GM21529 (cell line): ENCODE data around the gene DFFA.

ENCODE experiments used
- ATAC-seq: cut with Tn5 transposase; IDR thresholded peaks from one replicate; pipeline ENCODE4 v1.9.1; 2021; ENCODE audit not compliant: unreplicated experiment

DFFA gene

GRCh38 chr1:10472220-10473144 is at the start of gene DFFA:
Gene DFFA, minus strand, starts transcription at chr1:10472529. Its CDS starts 71 bp downstream, at chr1:10472458.
- peak; percentile 73 for ATAC-seq

- ATAC-seq = no peak
These were observed 49.3 kb upstream of the DFFA start for GRCh38 chr1:10521537-10522157.

- no peak for ATAC-seq
These were observed 48.6 kb upstream of the DFFA start for GRCh38 chr1:10520952-10521351.

GRCh38 chr1:10520497-10520896 is 48.2 kb upstream of the DFFA start:
- no peak for ATAC-seq

- no peak for ATAC-seq
These were observed 46.7 kb upstream of the DFFA start for GRCh38 chr1:10519016-10519417.

- no peak for ATAC-seq
These were observed 45.3 kb upstream of the DFFA start for GRCh38 chr1:10517677-10517982.

GRCh38 chr1:10516925-10517676 is 44.8 kb upstream of the DFFA start:
- ATAC-seq = no peak

- no peak for ATAC-seq
These were observed 43.8 kb upstream of the DFFA start for GRCh38 chr1:10515976-10516750.

- ATAC-seq = no peak
These were observed 43.1 kb upstream of the DFFA start for GRCh38 chr1:10515301-10515975.

GRCh38 chr1:10514490-10515235 is 42.3 kb upstream of the DFFA start:
- no peak for ATAC-seq

GRCh38 chr1:10513199-10513598 is 40.9 kb upstream of the DFFA start:
- no peak for ATAC-seq

GRCh38 chr1:10511494-10511885 is 39.2 kb upstream of the DFFA start:
- no peak for ATAC-seq

- peak; percentile 90 for ATAC-seq
These were observed 38.5 kb upstream of the DFFA start for GRCh38 chr1:10510520-10511493.

GRCh38 chr1:10509809-10510509 is 37.6 kb upstream of the DFFA start:
- ATAC-seq = no peak

GRCh38 chr1:10508511-10508951 is 36.2 kb upstream of the DFFA start:
- ATAC-seq = no peak

GRCh38 chr1:10507111-10507879 is 35.0 kb upstream of the DFFA start:
- ATAC-seq = peak; percentile 42

- ATAC-seq = no peak
These were observed 34.3 kb upstream of the DFFA start for GRCh38 chr1:10506677-10507047.
